HG02763 (cell line): ENCODE measurements around the gene SORCS2.
"Not testable (repeated sequence)": the region's sequence is repeated elsewhere in the genome, so short reads cannot be mapped to it uniquely, and the experiment has no call there.

Source experiments
- ATAC-seq: cut with Tn5 transposase; IDR thresholded peaks from one replicate; pipeline ENCODE4 v1.9.1; 2021; ENCODE audit warnings: mild to moderate bottlenecking, moderate library complexity; ENCODE audit not compliant: unreplicated experiment

Gene SORCS2

GRCh38 chr4:7433376-7434140 lies 241.2 kb downstream of the SORCS2 start:
- ATAC-seq: no peak

- ATAC-seq: no peak
Measured at GRCh38 chr4:7434141-7434765, 241.9 kb downstream of the SORCS2 start.

DNA sequence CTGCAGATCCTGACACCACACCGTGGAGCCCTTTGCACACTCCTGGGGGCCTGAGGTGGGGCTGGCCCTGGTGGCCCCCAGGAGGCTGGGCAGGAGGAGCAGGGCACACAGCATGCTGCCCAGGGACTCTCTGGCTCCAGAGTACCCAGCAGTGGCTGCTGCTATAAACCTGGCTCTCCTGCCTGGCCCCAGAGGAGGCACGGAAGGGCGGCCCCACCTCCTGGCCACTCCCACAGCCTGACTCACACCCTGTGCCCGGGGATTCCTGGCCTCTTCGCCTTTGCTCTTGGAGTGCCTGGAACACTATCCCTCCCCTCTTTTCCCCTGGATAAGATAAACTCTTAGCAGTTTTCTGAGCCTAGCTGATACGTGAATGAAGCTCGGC lies 242.4 kb downstream of the SORCS2 start, which contains the start of gene PSAPL1:
Gene PSAPL1, minus strand, starts transcription at position 165 of the 385 bp plus-strand sequence. Its CDS starts 51 bp downstream, at position 114.
- ATAC-seq: no peak

GRCh38 chr4:7435471-7436061 lies 243.2 kb downstream of the SORCS2 start:
- no peak for ATAC-seq

GRCh38 chr4:7436256-7436655 lies 243.9 kb downstream of the SORCS2 start:
- ATAC-seq: no peak

- no peak for ATAC-seq
Measured at GRCh38 chr4:7439699-7440098, 247.4 kb downstream of the SORCS2 start.

DNA sequence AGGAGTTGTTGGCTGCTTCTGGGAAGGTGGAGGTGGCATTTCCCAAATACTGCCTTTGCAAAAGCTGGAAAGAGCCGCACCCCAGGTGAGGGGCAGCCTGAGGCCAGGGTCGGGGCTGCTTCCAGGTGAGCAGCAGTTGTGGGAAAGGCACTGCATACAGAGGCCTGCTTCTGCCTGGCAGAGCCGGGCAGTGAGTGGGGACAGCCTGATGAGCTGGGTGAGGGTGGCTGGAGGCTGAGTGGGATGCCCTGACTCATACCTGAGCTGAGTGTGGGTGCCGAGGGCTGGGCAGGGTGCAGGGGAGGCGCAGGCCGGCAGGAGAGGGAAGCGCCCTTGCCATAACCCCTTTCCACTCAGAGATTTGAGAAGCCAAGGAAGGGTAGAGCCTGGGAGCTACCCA lies 248.9 kb downstream of the SORCS2 start:
- no peak for ATAC-seq

GRCh38 chr4:7442574-7443162 lies 250.3 kb downstream of the SORCS2 start:
- ATAC-seq: no peak

DNA sequence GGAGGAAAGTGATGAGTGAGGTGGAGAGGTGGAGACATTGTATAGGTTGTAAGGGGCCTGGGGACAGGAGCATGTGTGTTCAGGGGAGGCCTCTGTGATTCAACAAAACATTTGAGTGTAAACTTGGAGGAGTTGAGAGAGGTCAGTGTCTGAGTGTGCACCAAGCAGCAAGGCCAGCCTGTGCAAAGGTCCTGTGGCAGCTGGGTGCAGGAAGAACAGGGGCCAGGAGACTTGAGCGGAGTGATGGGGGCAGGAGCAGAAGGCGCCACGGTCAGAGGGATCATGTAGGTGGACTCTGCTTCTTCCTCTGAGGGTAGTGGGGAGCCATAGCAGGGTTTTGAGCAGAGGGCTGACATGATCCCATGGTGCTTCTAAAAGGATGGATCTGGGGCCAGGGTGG lies 252.0 kb downstream of the SORCS2 start:
- ATAC-seq: no peak

DNA sequence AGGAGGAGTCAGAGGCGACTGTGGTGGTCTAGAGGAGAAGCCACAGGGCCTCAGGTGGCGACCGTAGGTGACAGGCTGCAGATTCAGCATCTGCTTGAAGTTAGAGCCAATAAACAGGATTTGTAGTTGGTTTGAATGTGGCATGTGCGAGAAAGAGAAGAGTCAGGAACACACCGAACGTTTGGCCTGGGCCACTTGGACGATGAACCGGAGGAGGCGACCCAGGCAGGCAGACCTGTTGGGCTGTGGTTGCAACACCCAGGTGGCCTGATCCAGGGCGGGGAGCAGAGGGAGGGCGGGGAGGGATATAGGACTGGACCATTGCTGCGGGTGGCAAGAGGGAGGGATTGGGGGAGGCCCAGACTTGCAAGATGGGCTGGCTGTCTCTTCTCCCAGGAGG lies 252.4 kb downstream of the SORCS2 start:
- no peak for ATAC-seq

- no peak for ATAC-seq
Measured at GRCh38 chr4:7447236-7447635, 254.9 kb downstream of the SORCS2 start.

DNA sequence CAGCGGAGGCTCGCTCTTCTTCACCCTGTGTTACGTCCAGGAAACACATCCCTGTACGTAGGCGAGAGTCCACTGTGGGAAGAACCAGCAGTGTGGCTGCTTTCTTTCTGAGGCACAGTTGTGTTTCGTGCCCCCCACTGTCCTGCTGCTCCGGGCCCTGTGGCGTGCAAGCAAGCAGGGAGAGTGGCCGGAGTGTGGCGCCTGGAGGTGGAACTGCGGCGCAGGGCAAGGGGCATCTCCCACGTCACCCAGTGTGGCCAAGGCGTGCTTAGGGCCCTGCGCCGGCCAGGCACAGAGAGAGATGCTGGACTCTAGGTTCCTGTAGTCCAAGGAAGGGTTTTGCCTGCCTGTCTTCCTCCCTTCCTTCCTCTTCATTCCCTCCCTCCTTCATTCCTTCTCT lies 255.7 kb downstream of the SORCS2 start:
- ATAC-seq: no peak

DNA sequence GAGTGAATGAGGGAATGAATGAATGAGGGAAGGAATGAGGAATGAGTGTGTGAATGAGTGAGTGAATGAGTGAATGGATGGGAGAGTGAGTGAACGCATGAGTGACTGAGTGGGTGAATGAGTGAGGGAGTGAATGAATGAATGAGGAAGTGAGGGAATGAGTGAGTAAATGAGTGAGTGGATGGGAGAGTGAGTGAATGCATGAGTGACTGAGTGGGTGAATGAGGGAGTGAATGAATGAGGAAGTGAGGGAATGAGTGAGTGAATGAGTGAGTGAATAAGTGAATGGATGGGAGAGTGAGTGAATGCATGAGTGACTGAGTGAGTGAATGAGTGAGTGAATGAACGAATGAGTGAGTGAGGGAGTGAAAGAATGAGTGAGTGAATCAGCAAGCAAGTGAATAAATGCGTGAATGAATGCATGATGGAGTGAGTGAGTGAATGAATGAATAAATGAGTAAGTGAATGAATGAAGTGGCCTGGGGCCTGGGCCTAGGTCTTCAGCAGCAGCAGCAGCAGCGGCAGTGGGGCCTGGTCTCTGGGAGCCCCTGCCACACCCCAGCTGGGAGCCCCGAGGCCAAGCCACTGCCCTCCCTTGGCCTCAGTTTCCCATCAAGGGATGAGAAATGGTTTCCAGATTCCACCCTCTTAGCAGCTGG lies 258.6 kb downstream of the SORCS2 start:
- ATAC-seq: no peak

DNA sequence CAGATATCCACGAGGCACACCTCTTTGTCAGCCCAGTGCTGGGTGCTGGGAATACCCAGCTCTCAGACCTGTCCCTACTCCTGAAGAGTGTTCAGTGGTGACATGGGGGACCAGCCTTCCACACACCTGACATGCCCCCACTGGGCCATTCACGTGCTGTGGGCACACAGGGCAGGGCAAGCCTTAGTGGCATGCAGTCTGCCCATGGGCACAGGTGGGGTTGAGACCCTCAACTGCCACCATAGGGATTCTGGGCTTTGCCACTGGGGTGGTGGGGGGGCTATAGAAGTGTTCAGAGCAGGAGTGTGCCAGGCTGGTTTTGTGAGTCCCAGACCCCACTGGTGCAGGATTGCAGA lies 259.1 kb downstream of the SORCS2 start:
- ATAC-seq: no peak

GRCh38 chr4:7451800-7452199 lies 259.5 kb downstream of the SORCS2 start:
- no peak for ATAC-seq

GRCh38 chr4:7452802-7453201 lies 260.5 kb downstream of the SORCS2 start:
- ATAC-seq: not testable (repeated sequence)

DNA sequence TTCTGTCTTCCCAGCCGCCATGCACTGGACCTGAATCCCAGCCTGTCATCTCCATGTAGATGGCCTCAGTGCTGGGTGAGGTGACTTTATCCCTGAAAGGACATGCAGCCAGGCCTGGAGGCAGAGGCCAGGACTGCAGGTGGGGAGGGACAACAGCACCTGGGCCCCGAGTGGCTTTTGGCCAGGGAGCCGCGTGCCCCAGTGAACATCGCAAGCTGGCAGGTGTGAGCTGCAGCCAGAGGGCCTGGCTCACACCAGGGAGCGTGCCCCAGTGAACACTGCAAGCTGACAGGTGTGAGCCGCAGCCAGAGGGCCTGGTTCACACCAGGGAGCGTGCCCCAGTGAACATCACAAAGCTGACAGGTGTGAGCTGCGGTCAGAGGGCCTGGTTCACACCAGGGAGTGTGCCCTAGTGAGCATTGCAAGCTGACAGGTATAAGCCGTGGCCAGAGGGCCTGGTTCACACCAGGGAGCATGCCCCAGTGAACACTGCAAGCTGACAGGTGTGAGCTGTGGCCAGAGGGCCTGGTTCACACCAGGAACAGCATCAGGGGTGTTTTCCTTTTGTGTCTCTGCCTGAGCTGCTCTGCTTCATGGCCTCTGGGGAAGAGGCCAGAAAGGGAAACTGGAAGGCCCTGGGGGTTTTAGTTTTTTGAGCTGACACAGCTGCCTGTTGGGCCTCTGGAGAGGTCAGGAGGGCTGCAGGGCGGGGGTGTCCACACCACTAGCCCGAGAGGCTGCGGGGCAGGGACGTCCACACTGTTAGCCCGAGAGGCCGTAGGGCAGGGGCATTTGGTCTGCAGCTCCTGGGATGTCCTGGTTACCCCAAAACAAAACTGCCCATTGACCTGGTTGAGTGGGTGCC lies 265.1 kb downstream of the SORCS2 start:
- no peak for ATAC-seq

DNA sequence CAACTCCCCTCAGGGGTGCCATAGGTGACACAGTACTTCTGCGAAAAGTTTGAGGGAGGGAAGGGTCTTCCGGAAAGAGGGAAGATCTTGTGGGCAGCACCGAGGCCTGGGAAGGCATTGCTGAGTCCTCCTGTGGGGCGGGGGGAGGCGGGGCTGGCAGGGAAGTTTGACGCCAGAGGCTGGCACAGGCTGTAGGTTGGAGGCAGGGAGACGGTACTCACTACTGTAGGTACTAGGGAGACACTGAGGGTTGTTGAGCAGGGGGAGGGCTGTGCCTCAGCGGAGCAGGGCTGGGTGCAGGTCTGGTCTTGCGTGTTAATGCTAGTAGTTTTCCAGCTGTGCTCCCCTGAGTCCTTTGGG lies 265.7 kb downstream of the SORCS2 start:
- ATAC-seq: no peak

- ATAC-seq: no peak
Measured at GRCh38 chr4:7458477-7458876, 266.1 kb downstream of the SORCS2 start.

- ATAC-seq: no peak
Measured at GRCh38 chr4:7459471-7459870, 267.1 kb downstream of the SORCS2 start.
